ENCODE measurements around the gene CPNE2.
"Not testable (repeated sequence)": the region's sequence is repeated elsewhere in the genome, so short reads cannot be mapped to it uniquely, and the experiment has no call there.

The CPNE2 gene

DNA sequence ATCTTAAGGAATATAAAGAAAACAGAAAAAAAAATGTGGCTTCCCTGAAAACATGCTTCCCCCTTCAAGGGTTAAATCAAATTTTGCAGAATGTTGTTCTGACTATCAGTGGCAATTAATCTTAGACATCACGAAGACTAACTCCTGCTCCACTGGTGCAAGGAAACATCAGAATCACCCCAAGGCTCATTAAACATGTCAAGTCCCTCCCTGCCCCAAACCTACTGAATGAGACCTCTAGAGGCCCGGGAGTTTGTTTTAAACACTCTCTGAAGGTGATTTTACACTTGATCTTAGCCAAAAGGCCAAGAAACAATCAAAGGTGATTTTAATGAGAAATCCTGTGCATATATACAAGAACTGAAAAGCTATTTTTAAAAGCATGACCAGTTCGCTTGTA is 75.2 kb downstream of the CPNE2 start:
- no peak for DNase-seq (ENCODE audit: low spot score)

DNA sequence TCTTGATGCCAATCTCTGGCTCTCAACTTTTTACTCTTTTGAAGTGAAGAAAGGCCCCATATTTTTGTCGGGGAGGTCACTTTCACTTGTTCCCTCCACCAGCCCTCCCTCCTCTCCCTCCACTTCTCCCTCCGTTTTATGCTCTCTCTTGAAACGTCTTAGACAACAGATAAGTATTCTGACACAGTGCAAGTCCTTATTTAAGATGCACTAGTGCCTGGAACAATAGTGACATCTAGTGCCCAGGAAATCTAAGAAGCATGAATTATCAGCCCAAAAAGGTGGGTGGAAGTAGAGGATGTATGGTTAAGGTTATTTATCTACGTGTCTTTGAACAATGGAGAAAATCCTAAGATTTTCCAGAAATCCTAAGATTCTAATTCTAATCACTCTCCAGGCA is 75.6 kb downstream of the CPNE2 start:
- DNase-seq (ENCODE audit: low spot score) = no peak

DNA sequence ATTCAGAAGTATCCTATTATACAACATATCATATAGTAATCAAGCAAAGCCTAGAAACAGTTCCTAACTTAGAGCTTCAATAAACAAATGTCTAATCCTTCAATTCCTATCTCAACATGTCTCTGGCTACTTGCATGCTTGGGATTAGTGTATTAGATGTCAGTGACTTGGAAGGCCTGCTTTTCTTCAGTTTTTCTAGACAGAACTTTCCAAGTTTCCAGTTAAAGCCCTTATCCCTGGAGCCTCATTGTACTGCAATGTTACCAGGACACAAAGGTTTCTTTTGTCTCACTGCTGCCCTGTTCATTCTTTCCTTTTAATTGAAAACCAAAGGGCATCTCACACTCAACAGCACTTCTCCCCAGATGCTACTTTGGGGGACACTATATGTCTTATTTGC is 76.9 kb downstream of the CPNE2 start:
- no peak for DNase-seq (ENCODE audit: low spot score)

DNA sequence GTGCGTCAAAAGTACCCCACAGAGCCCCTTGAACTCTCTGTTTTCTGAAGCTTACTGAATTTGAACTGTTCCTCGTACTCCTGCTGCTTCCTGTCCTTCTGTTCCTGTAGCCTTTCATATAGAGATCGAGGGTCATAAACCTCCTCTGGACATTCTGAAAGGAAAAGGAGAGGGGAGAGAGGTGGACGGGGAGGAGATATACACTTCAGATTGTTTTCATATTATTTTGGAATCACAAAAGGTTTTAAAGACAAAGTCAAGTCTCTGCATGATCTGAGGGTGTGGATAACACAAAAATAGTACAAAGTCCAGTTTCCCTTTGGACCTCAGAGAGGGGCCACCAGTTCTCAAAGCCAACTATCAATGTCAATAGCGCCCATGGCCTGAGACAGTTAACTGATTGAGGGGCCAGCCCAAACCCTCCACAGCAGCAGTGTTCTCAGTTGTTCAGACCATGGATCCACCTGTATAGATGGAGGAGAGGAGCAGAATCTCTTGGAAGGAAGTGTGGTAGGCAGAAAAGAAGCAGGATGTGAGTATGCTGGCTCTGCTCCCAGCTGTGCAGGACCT is 80.4 kb downstream of the CPNE2 start:
- DNase-seq (ENCODE audit: low spot score) = no peak

DNA sequence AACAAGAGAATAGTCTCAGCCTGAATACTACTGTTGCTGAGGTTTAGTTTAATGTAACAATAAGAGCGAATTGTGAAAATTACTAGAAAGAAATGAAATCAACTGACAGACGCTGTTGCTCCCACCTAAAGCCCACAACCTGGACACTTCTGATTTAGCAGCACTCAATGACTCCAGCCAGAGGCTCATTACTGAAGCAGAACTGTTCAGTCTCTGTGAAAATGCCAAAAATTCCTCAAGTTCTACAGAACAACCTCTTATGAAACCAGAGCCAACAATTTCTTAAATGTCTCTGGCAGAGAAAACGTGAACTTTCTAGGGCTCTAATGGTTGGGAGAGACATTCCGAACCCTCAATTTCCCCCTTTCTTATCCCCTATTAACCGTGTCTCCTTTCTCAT is 83.5 kb downstream of the CPNE2 start:
- no peak for DNase-seq (ENCODE audit: low spot score)

DNA sequence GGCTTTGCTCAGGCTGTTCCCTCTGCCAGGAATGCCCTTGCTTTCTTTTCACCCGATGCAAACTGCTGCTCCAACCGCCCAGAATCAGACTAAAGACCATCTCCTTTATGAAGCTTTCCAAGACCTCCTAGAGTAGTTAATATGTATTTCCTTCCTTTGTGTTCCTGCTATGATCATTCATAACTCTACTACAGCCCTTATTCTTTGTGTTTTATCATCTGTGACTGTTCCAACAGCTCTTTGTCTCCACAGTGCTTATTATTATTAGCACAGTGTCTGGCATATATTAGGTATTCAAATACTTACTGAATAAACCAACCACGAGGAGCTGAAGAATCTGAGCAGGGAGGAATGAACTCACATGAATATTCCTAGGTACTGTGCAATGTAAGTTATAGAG is 85.8 kb downstream of the CPNE2 start:
- DNase-seq (ENCODE audit: low spot score) = no peak

DNA sequence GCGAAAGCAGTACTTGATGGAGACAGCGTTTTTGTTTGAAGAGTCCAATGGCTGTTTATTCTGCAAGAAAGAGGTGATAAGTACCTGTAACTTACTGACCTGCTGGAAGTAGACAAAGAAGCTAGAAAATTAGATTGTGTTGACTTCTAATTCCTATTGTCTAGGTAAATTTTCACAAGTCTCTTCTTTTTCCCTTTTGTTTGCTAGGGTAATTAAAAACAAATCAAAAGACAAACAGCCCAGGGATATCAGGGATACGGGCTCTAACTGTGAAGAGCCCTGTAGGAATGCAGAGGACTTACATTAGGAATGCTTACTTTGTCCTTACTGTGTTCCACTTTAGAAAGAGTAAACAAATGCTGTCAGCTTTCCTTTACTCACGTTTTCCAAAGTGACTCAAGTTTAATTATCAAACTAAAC is 86.4 kb downstream of the CPNE2 start:
- no peak for DNase-seq (ENCODE audit: low spot score)

DNA sequence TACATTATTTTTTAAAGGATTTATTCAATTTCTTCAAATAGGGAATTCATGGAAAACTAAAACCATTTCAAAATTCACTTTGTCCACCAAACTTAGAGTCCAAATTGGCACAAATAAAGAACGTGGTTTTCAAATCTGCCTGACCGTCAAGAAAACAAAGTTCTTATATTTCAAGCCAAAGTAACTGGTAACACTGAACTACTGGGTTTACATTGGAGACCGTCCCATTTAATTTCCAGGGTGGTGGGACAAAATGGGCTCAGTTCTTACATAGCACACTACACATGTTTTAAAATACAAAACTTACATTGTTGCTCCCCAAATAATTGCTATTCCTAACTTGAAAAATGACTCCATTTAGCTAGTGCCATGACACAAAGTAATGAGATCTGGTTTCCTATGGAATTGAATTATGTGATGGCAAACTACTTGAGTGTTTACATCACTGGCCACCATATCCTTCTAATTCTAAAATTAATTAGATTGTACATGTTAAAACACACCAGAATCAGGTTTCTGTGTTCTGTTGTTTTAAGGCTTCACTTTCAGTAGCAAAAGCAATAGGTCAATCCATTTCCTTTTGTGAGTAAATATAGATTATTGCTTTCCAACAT is 86.9 kb downstream of the CPNE2 start:
- no peak for DNase-seq (ENCODE audit: low spot score)

DNA sequence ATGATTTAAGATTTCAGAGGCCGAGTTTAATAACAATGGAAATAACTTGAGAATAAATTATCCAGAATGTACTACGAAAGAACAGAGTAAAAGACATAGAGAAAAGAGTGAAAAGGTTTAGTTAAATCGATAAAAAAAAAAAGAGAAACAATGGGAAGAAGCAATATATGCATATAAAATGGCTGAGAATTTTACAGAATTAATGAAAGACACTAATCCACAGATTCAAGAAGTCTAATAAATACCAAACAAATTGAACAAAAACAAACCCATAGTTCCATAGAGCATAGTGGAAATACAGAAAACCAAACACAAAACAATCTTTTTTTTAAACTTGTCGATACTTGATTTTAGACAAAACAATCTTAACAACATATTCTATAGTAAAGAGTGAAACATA is 91.7 kb downstream of the CPNE2 start:
- no peak for DNase-seq (ENCODE audit: low spot score)

DNA sequence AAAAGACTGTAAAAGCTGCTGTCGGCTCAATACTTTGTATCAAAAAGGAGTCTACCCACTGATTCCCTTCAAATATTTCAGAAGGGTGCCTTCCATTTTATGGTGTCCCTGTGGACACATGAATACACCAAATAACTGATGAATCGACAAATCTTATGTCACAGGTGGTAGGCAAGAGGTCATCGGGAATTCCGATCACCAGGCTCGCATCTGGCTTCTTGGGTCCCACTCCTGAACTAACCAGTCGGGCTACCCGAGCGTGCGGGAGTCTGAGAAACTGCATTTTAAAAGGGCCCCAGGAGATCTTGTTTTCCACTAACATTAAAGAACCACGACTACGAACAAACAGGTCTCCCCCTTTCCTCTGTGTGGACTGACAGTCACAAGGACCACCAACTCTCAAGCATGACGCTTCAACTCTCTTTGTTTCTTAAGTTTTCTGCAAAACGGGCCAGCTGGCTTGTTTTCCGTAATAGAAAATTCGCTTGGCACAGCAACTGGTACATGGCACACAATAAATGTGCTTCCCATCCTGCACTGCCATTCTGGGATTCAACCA is 92.6 kb downstream of the CPNE2 start:
- DNase-seq (ENCODE audit: low spot score) = no peak

DNA sequence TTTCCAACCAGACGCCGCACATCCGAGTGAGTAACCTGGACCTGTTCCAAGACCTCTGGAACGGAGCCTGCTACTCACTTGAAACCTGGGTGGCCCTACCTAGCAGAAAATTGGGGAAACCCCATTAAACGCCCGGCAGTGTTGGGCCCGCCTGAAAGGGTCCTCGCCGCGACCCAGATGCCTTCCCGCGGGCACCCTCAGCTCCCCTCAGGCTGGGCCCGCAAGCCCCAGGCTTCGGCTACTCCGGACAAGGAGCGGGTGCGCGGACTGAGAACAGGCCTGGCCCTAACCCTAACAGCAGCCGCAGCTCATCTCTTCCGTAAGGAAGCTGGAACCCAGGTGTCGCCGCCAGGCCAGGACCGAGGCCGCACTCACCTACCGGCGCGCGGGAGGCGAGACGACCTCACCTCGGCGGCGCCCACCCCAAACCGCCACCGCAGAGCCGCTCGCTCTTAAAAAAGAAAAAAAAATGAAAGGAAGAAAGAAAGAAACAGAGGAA is 93.1 kb downstream of the CPNE2 start:
- peak; percentile 72 for DNase-seq (ENCODE audit: low spot score)

DNA sequence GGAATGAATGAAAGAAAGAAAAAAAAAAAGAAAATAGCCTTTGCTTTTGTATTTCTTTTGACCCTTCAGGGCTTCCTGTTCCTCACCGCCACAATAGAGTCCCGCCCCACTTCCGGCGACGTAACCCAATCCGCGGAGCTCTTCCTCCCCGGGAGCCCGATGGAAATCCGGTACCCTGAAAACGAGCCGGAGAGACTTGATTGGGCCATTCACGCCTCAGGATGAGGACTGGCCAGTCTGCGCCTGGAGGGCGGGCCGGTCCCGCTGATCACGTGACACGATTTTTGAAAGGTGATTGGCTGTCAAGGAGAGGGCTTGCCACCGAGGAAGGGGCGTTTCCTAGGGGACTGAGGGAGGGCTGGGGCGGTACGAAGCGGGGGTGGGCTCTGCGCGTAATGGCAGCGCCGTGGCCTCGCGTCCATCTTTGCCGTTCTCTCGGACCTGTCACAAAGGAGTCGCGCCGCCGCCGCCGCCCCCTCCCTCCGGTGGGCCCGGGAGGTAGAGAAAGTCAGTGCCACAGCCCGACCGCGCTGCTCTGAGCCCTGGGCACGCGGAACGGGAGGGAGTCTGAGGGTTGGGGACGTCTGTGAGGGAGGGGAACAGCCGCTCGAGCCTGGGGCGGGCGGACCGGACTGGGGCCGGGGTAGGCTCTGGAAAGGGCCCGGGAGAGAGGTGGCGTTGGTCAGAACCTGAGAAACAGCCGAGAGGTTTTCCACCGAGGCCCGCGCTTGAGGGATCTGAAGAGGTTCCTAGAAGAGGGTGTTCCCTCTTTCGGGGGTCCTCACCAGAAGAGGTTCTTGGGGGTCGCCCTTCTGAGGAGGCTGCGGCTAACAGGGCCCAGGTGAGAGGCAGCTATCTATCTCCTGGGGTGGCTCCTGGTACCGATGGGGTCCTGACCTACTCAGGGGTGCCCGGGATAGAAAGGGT is 93.8 kb downstream of the CPNE2 start, which contains the start of the genes PSME3IP1 and RSPRY1:
Gene PSME3IP1 (minus strand): TSS at position 95 of the 927 bp plus-strand sequence. CDS start 12,185 bp downstream, outside the sequence.
Gene RSPRY1 (plus strand): TSS at position 385 of the 927 bp plus-strand sequence. CDS start 18,330 bp downstream, outside the sequence.
- peak; percentile 98 for DNase-seq (ENCODE audit: low spot score)

DNA sequence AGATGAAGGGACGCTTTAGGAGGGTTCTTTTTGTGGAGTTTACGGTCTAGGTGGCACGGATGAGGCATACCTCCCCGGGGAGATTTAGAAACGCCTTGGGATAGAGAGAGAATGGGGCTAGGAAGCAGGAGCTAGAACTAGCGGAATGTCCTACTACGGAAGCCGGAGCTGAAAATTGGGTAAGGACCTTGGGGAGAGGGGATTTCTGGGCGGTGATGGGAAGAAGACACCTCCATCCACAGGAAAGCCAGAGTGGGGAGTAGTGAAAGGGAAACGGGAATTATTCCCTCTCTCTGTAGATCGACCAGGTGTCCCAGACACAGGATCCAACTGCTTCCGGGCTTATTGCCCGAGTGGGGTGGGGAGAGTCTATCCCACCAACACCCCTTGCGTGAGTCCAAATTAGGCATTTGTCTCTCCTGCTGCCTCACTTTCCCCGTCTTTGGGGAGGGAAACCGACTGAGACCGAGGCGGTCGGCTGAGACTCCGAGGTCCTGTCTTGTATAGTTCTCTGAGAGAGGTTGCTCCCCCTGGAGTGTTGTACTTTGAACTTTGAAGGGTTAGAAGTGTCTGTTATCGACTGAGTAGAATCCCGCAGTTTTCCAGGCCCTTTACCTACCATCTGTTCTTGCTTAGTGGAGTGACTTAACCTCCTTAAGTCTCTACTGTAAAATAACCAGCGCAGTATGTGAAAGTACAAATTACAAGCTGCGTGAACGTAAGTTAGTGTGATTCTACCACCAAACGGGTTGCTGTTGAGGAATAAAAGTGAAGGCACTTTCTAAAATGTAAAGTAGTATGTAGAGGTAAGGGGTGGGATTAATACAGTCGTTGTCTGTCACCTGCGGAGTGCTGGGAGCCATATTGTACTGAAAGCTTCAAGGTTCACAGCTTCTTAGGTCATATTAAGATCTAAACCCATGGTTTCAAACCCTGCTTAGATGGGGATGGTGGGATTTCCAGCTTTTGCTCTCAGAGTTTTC is 94.8 kb downstream of the CPNE2 start:
- DNase-seq (ENCODE audit: low spot score) = no peak

DNA sequence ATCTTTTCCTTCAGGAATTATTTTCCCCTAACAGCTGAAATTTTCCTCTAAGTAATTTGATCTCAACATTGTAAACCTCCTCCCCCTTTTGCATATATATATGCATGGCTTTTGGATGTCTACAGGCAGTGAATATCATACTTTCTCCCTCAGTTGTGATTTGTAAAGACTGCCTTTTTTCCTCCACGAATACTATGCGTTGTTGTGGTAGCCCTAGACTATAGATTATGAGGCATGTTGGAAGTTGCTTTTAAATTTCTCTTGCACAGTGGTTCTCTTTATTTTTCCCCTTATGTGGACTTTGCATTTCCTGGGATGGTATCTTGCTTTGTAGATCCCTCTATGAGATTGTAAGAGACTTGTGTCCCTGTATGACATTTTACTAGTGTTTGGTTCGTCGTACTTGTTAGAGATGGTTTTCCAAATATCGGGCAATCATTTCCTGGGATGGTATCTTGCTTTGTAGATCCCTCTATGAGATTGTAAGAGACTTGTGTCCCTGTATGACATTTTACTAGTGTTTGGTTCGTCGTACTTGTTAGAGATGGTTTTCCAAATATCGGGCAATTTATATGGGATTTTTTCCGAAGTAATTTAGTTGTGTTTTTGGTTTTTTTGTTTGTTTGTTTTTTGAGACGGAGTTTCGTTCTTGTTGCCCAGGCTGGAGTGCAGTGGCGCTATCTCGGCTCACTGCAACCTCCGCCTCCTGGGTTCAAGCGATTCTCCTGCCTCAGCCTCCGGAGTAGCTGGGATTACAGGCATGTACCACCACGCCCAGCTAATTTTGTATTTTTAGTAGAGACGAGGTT is 95.7 kb downstream of the CPNE2 start:
- DNase-seq (ENCODE audit: low spot score) = not testable (repeated sequence)

DNA sequence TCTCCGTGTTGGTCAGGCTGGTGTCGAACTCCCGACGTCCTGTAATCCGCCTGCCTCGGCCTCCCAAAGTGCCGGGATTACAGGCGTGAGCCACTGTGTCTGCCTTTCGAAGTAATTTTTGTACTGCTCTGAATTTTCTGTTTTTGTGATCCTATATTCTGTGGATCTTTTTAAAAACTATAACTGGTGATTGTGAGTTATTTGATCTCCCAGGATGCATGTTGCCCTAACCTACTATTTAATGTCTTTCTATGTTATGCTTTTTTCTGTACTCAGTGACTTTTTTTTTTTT is 96.3 kb downstream of the CPNE2 start:
- DNase-seq (ENCODE audit: low spot score) = no peak

DNA sequence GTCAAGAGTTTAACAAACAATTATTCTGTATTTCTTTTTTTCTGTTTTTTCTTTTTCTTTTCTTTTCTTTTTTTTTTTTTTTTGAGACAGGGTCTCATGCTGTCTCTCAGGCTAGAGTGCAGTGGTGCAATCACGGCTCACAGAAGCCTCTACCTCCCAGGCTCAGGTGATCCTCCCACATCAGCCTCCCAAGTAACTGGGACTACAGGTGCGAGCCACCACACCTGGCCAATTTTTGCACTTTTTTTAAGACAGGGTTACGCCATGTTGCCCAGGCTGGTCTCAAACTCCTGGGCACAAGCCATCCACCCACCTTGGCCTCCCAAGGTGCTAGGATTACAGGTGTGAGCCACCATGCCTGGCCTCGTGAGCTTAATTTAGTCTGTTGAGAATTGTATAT is 97.1 kb downstream of the CPNE2 start:
- DNase-seq (ENCODE audit: low spot score) = not testable (repeated sequence)

DNA sequence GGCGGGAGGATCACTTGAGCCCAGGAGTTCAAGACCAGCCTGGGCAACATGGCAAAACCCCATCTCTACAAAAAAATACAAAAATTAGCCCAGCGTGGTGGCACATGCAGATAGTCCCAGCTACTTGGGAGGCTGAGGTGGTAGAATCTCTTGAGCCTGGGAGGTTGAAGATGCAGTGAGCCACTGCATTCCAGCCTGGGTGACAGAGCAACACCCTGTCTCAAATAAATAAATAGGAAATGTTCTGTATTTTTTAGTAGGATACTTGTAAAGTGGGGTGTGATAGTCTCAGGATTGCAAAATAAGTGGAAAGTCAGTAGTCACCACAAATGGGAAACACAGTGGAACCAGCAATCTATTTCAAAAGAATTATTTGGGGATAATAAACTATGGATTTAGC is 97.8 kb downstream of the CPNE2 start:
- no peak for DNase-seq (ENCODE audit: low spot score)

DNA sequence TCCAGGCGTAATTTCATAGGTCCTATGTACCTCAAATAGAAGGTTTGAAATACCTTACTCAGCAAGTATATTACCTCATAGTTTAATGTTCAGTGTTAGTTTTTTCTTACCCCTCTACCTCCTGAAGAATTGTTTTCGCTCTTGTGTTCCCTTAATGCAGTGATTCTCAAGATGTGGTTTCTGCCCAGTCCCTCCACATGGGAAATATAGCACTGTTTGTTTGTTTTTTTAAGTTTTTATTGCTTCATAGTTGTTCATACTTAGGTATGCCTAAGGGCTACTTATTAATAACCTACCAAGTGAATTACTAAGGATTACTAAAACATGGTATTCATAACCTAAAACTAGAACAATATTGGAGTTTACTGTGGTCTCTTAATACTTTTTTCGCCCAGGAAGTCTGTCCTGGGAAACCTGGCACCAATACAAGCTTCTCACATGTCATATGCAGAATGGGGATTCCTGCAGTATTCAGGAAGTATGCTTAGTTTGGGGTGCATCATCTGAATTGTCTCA is 98.7 kb downstream of the CPNE2 start:
- DNase-seq (ENCODE audit: low spot score) = no peak

DNA sequence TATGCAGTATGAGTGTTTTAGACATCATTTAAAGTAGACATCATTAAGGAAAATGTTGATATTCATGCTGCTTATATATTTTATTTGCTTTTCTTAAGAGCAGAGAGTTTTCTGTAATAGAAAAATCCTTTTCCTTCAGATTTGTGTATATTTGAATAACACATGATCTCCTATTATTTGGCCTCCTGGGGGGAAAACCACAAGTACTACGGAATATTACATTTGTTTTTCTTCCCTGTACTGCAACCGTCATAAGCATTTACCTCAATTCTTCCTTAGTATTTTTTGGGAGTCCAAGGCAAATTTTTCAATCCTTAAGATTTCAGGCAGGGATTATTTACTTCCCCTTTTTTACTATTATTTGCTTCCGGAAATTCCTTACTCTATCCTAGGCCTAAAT is 99.8 kb downstream of the CPNE2 start:
- DNase-seq (ENCODE audit: low spot score) = no peak
